PC-9 (cell line): ENCODE results near the gene FCRL4.
"Not testable (repeated sequence)": the region's sequence is repeated elsewhere in the genome, so short reads cannot be mapped to it uniquely, and the experiment has no call there.

Experiments
- EZH2 ChIP-seq: fragments of 200-600 bp; sonication (generic); IDR thresholded peaks from 2 replicates; pipeline ENCODE4 v1.8.0; 2017; ENCODE audit warnings: antibody characterized with exemption, low read depth
- TF ChIP-seq, protein P1 (sequence below): fragments of 200-600 bp; sonication (generic); conservative IDR thresholded peaks from 2 replicates; pipeline ENCODE4 v1.6.1; 2017; ENCODE audit warnings: mixed run types, antibody characterized with exemption, mild to moderate bottlenecking, moderate library complexity

DNA sequence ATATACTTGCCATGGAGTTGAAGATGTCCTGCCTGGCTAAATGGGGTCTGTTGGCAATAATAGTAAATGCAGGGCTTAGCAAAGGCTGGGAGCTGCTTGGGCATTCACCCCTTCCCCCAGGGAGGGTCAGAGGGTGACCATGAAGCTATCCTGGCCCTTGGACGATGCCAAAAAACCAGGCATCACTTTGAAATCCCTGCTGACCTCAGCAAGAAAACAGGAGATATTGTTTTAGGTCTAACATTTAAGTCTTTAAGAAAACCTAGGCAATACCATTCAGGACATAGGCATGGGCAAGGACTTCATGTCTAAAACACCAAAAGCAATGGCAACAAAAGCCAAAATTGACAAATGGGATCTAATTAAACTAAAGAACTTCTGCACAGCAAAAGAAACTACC is 49.8 kb downstream of the FCRL4 start:
- TF ChIP-seq, protein P1, sequence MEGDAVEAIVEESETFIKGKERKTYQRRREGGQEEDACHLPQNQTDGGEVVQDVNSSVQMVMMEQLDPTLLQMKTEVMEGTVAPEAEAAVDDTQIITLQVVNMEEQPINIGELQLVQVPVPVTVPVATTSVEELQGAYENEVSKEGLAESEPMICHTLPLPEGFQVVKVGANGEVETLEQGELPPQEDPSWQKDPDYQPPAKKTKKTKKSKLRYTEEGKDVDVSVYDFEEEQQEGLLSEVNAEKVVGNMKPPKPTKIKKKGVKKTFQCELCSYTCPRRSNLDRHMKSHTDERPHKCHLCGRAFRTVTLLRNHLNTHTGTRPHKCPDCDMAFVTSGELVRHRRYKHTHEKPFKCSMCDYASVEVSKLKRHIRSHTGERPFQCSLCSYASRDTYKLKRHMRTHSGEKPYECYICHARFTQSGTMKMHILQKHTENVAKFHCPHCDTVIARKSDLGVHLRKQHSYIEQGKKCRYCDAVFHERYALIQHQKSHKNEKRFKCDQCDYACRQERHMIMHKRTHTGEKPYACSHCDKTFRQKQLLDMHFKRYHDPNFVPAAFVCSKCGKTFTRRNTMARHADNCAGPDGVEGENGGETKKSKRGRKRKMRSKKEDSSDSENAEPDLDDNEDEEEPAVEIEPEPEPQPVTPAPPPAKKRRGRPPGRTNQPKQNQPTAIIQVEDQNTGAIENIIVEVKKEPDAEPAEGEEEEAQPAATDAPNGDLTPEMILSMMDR = not testable (repeated sequence)
- TF ChIP-seq EZH2 = not testable (repeated sequence)
